Fibroblast of lung (primary cell): ENCODE results near the gene BYSL. TPM values are rescaled to one million over a fixed set of nuclear protein-coding genes. Genes with fewer than 3 reads are reported as not detected.

Source experiments
- DNase-seq, 2 donors: peaks; one replicate each; pipeline versions ENCODE4 v3.0.0 to v3.0.0-alpha.2; 2010; ENCODE audit warnings: low read depth in 2 of 2
- H2AFZ ChIP-seq: 2 replicates; pipeline ENCODE4 v1.5.1; 2012; ENCODE audit warnings: low read length, control low read depth, inconsistent platforms
- H3K27ac ChIP-seq: 2 replicates; pipeline ENCODE4 v1.5.1; 2011; ENCODE audit warnings: low read length, control low read depth; ENCODE audit not compliant: insufficient read depth
- H3K27me3 ChIP-seq: 2 replicates; pipeline ENCODE4 v1.5.1; 2011; ENCODE audit warnings: mild to moderate bottlenecking, low read length; ENCODE audit not compliant: control insufficient read depth, insufficient read depth
- H3K36me3 ChIP-seq: 2 replicates; pipeline ENCODE4 v1.5.1; 2011; ENCODE audit warnings: low read length; ENCODE audit not compliant: control insufficient read depth, insufficient read depth
- H3K4me1 ChIP-seq: 2 replicates; pipeline ENCODE4 v1.5.1; 2011; ENCODE audit warnings: low read length; ENCODE audit not compliant: control insufficient read depth, insufficient read depth; ENCODE audit errors: extremely low read depth
- H3K4me2 ChIP-seq: 2 replicates; pipeline ENCODE4 v1.5.1; 2011; ENCODE audit warnings: low read length, control low read depth; ENCODE audit not compliant: insufficient read depth; ENCODE audit errors: extremely low read depth
- H3K4me3 ChIP-seq, 4 experiments: fragments of 200-600 bp in 1 of 4; sonication (generic) in 1 of 4; replicated peaks in 1 of 4; 2 replicates each; pipeline ENCODE4 v1.5.1; 2011 to 2016; ENCODE audit warnings: low read length in 4 of 4, low read depth in 3 of 4, mild to moderate bottlenecking in 3 of 4, control low read depth in 2 of 4, inconsistent platforms in 1 of 4, mixed read lengths in 1 of 4; ENCODE audit not compliant: insufficient read depth in 1 of 4; ENCODE audit errors: control extremely low read depth in 1 of 4
- H3K79me2 ChIP-seq: 2 replicates; pipeline ENCODE4 v1.5.1; 2012; ENCODE audit warnings: mild to moderate bottlenecking, low read length, inconsistent platforms; ENCODE audit not compliant: control insufficient read depth, insufficient read depth
- H3K9ac ChIP-seq: 2 replicates; pipeline ENCODE4 v1.5.1; 2011; ENCODE audit warnings: mild to moderate bottlenecking, low read length, control low read depth; ENCODE audit not compliant: insufficient read depth
- H3K9me3 ChIP-seq: 2 replicates; pipeline ENCODE4 v1.5.1; 2012; ENCODE audit warnings: low read depth, low read length; ENCODE audit not compliant: control insufficient read depth, insufficient read depth
- H4K20me1 ChIP-seq: 2 replicates; pipeline ENCODE4 v1.5.1; 2011; ENCODE audit warnings: low read length; ENCODE audit not compliant: control insufficient read depth, insufficient read depth; ENCODE audit errors: extremely low read depth
- EZH2 ChIP-seq: IDR thresholded peaks from 2 replicates; pipeline ENCODE4 v1.5.1; 2012; ENCODE audit warnings: low read length, control low read depth, mild to moderate bottlenecking; ENCODE audit errors: missing control alignments
- polyA plus RNA-seq, 2 donors: library from polyadenylated mRNA; depleted of rRNA in 1 of 2; stranded (reverse) in 1 of 2; unstranded in 1 of 2; fragments of >200 nt; gene quantifications; 2 replicates each; pipeline ENCODE4 v1.2.1, GENCODE V29; 2011 to 2012; ENCODE audit warnings: missing spikeins in 1 of 2
- total RNA-seq: library from RNA; depleted of rRNA; stranded (reverse); fragments of >200 nt; gene quantifications from 2 replicates; pipeline ENCODE4 v1.2.1, GENCODE V29; 2014
- TF ChIP-seq, protein P1 (sequence below), 2 donors: IDR thresholded peaks in 1 of 2; conservative IDR thresholded peaks in 1 of 2; 1 replicate in 1 of 2; 2 replicates in 1 of 2; pipeline ENCODE4 v1.5.1; 2011 to 2012; ENCODE audit warnings: low read length in 2 of 2, control low read depth in 1 of 2, inconsistent platforms in 1 of 2, low read depth in 1 of 2, mild to moderate bottlenecking in 1 of 2

The BYSL gene
- total and polyA plus RNA-seq, 2 donors (not counting 1 experiment from before 2014, with no cell fraction given) = 11.3 to 13.7 TPM

DNA sequence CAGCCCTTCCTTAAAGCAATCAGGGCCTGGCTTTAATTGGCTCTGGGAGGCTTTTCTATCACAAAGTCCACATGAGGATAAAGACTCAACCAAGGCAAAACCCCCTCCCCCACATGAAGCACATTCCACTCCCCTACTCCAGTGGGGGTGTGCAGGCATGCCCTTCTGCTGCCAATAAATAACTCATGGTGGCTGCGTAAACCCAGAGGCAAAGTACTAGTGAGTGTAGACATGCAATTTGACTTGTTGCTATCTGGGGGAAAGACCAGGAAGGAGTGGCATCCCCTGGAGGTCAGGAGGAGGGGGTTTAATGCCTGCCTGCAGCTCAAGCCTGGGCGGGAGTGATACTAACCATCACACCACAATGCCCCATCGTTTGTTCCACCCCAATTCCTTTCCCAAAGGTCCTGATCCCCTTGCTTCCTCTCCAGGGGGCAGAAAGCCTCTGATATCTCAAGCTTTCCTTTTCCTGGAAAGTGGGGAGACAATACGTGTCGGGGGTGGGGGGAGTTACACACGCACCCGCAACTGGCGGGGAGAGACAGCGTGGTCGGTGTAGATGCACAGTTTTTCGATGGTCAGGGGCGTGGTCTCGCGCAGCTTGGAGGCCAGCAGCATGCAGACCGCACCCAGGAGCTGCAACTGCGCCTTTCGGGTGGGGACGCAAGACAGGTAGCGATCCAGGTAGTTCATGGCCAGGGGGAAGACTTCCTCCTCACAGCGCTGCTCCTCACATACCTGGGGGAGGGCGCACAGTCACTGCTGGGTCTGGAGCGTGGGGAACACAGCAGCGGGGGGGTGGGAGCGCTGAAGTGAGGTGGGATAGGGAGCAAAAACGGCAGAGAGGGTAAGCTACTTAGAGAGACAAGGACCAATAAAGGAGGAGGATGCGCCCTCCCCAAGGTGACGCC is 18.8 kb downstream of the BYSL start:
- H4K20me1 ChIP-seq = no peaks in the 10 kb centered on the region
- peak overlapping the region; percentile 74 to 95 (median 92) for H3K4me3 ChIP-seq
- peak; percentile 44 to 61 for DNase-seq
- no peaks in the 10 kb centered on the region for H3K27me3 ChIP-seq
- peaks cover 41% of the 10 kb centered on the region for H3K79me2 ChIP-seq
- peak overlapping the region; percentile 79 for H3K27ac ChIP-seq
- H3K9me3 ChIP-seq = no peaks in the 10 kb centered on the region
- H3K36me3 ChIP-seq = peaks cover 13% of the 10 kb centered on the region
- H3K4me1 ChIP-seq = peaks cover 16% of the 10 kb centered on the region
- H3K9ac ChIP-seq = peak overlapping the region; percentile 73
- peak overlapping the region; percentile 95 for H3K4me2 ChIP-seq
- H2AFZ ChIP-seq = peak overlapping the region; percentile 74
- TF ChIP-seq EZH2 = no peak
- TF ChIP-seq, protein P1, sequence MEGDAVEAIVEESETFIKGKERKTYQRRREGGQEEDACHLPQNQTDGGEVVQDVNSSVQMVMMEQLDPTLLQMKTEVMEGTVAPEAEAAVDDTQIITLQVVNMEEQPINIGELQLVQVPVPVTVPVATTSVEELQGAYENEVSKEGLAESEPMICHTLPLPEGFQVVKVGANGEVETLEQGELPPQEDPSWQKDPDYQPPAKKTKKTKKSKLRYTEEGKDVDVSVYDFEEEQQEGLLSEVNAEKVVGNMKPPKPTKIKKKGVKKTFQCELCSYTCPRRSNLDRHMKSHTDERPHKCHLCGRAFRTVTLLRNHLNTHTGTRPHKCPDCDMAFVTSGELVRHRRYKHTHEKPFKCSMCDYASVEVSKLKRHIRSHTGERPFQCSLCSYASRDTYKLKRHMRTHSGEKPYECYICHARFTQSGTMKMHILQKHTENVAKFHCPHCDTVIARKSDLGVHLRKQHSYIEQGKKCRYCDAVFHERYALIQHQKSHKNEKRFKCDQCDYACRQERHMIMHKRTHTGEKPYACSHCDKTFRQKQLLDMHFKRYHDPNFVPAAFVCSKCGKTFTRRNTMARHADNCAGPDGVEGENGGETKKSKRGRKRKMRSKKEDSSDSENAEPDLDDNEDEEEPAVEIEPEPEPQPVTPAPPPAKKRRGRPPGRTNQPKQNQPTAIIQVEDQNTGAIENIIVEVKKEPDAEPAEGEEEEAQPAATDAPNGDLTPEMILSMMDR (conservative IDR thresholded peaks at IDR 0.05 in 1 of 2, IDR thresholded peaks at IDR 0.05 in 1 of 2; ENCODE audit: low read depth in 1 of 2, low read length in 2 of 2) = no peak

DNA sequence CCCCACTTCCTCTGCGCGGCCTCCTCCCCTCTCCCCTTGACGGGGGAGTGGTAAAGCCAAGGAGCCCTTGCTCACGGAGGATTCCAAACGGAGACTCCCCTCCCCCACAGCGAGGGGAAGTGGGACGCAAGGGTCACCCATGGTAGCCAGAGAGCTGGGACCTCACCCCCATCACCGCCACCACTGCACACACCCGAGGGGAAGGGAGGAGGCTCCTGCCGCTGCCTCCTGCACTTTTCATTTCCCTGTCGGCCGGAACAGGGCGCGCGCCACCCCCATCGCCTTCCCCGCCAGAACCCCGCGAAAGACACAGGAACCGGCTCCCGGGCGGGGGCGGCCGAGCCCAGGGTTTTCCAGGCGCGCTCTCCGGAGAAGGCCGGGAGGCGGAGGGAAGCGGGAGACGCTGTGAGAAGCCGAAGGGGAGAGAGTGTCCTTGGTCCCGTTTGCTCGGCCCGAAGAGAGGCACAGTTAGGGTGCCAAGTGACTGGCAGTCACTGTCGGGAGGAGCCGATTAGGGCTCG is 19.5 kb downstream of the BYSL start:
- peak overlapping the region; percentile 79 for H3K27ac ChIP-seq
- H3K27me3 ChIP-seq = no peaks in the 10 kb centered on the region
- no peaks in the 10 kb centered on the region for H4K20me1 ChIP-seq
- peaks cover 16% of the 10 kb centered on the region for H3K4me1 ChIP-seq
- H3K4me3 ChIP-seq = peak overlapping the region; percentile 74 to 95 (median 92)
- H3K79me2 ChIP-seq = peaks cover 41% of the 10 kb centered on the region
- H2AFZ ChIP-seq = peak overlapping the region; percentile 74
- peaks cover 7% of the 10 kb centered on the region for H3K36me3 ChIP-seq
- H3K9me3 ChIP-seq = no peaks in the 10 kb centered on the region
- no peak for TF ChIP-seq EZH2
- TF ChIP-seq, protein P1 (conservative IDR thresholded peaks at IDR 0.05 in 1 of 2, IDR thresholded peaks at IDR 0.05 in 1 of 2; ENCODE audit: low read depth in 1 of 2, low read length in 2 of 2) = no peak
- peak overlapping the region; percentile 73 for H3K9ac ChIP-seq
- DNase-seq = peak in 1 of 2 donors; percentile 35
- peak overlapping the region; percentile 95 for H3K4me2 ChIP-seq

DNA sequence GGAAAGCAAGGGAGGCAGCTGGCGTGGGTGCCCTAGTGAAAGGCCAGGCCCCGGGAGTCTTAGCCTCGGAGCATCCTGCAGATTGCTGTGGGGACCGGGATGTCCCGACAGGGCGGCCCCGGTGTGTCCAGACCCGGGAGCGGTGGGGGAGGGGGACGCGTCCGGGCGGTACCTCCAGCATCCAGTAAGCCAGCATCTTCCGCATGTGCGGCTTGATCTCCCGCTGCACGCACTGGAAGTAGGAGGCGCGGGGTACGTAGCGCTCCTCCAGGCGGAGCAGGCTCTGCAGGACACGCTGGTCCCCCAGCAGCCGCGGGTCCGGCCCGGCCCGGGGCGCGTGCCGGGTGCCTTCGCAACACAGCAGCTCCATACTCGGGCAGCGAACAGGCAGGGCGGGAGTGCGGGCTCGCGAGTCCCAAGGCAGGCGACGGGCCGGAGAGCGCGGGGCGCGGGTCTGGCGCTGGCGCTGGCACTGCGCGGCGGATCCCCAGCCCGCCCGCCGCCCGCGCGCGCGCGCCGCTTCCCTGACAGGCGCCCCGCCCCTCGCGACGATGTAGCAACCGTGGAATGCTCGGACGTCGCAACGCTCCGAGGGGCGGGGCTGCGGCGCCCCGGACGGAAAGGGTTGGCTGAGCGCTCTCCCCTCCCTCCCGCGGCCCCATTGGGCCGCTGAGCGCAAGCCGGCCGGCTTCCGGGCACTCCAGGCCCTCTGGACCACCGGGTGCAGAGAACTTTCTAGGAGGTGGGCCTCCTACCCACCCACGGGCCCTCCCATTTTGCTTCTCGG is 20.2 kb downstream of the BYSL start, which contains the start of gene CCND3:
TSS of gene CCND3 (minus strand) at position 529 of the 787 bp plus-strand sequence. CDS start at position 370, 159 bp downstream.
- Histone ChIP-seq H2AFZ (peak within 1 kb of the TSS; percentile 74), H3K9me3 (no peaks in the 10 kb centered on the region), H4K20me1 (no peaks in the 10 kb centered on the region), H3K79me2 (peaks cover 41% of the 10 kb centered on the region), H3K4me3 (peak within 1 kb of the TSS; percentile 74 to 95 (median 92)), H3K27me3 (no peaks in the 10 kb centered on the region), H3K4me2 (peak within 1 kb of the TSS; percentile 95), H3K9ac (peak within 1 kb of the TSS; percentile 73), H3K27ac (peak within 1 kb of the TSS; percentile 79), H3K36me3 (peaks cover 6% of the 10 kb centered on the region), H3K4me1 (peaks cover 16% of the 10 kb centered on the region)
- peak; percentile 88 to 93 for DNase-seq
- no peak for TF ChIP-seq EZH2
- TF ChIP-seq, protein P1 (conservative IDR thresholded peaks at IDR 0.05 in 1 of 2, IDR thresholded peaks at IDR 0.05 in 1 of 2; ENCODE audit: low read depth in 1 of 2, low read length in 2 of 2) = no peak
